HG02981 (cell line): ENCODE measurements around the gene DHODH.
"Not testable (repeated sequence)": the region's sequence is repeated elsewhere in the genome, so short reads cannot be mapped to it uniquely, and the experiment has no call there.

Experiments
- ATAC-seq: cut with Tn5 transposase; IDR thresholded peaks from one replicate; pipeline ENCODE4 v1.9.1; 2021; ENCODE audit warnings: mild to moderate bottlenecking, moderate library complexity; ENCODE audit not compliant: unreplicated experiment

The DHODH gene

GRCh38 chr16:72050769-72051464, 42.4 kb downstream of the DHODH start:
- ATAC-seq = no peak

- no peak for ATAC-seq
Observed at GRCh38 chr16:72051818-72052217, 43.3 kb downstream of the DHODH start.

GRCh38 chr16:72054254-72054847, 45.8 kb downstream of the DHODH start, which contains the start of gene HP:
TSS of gene HP (plus strand) at chr16:72054505. CDS start at chr16:72054653, 148 bp downstream.
- ATAC-seq = not testable (repeated sequence)

- ATAC-seq = no peak
Observed at GRCh38 chr16:72055911-72056310, 47.4 kb downstream of the DHODH start.

GRCh38 chr16:72057313-72057712, 48.8 kb downstream of the DHODH start:
- not testable (repeated sequence) for ATAC-seq

GRCh38 chr16:72059060-72059459, 50.5 kb downstream of the DHODH start:
- ATAC-seq = not testable (repeated sequence)

GRCh38 chr16:72060405-72060804, 51.9 kb downstream of the DHODH start:
- no peak for ATAC-seq

- ATAC-seq = no peak
Observed at GRCh38 chr16:72061564-72061963, 53.0 kb downstream of the DHODH start.

- ATAC-seq = no peak
Observed at GRCh38 chr16:72064361-72064894, 55.9 kb downstream of the DHODH start.

GRCh38 chr16:72066747-72067146, 58.2 kb downstream of the DHODH start:
- ATAC-seq = no peak

- ATAC-seq = no peak
Observed at GRCh38 chr16:72068930-72069329, 60.4 kb downstream of the DHODH start.

GRCh38 chr16:72072514-72073342, 64.2 kb downstream of the DHODH start:
- no peak for ATAC-seq

GRCh38 chr16:72073560-72074230, 65.2 kb downstream of the DHODH start:
- no peak for ATAC-seq

GRCh38 chr16:72075067-72075466, 66.5 kb downstream of the DHODH start:
- ATAC-seq = not testable (repeated sequence)
